GM23338 (cell line): Measurements from ENCODE around the gene CES1. TPM values are rescaled to one million over a fixed set of nuclear protein-coding genes. Genes with fewer than 3 reads are reported as not detected.

Source experiments
- CTCF ChIP-seq, 2 experiments: fragments of 200-600 bp in 1 of 2; sonication (generic) in 1 of 2; conservative IDR thresholded peaks; 2 replicates each; pipeline versions ENCODE4 v1.5.1 to v1.6.1; 2016 to 2017; ENCODE audit warnings: antibody characterized with exemption in 2 of 2, low read depth in 2 of 2, mild to moderate bottlenecking in 2 of 2, moderate library complexity in 1 of 2
- EZH2phosphoT487 ChIP-seq: fragments of 200-600 bp; sonication (generic); IDR thresholded peaks from one replicate; pipeline ENCODE4 v1.8.1; 2018; ENCODE audit warnings: antibody characterized with exemption; ENCODE audit not compliant: unreplicated experiment
- REST ChIP-seq: IDR thresholded peaks from one replicate; pipeline ENCODE4 v1.6.1; 2018; ENCODE audit warnings: antibody characterized with exemption; ENCODE audit not compliant: unreplicated experiment
- ZNF331 ChIP-seq: fragments of 250-450 bp; sonication (Bioruptor Pico); IDR thresholded peaks from 2 replicates; pipeline ENCODE4 v1.5.0; 2020; ENCODE audit warnings: low read depth, mild to moderate bottlenecking, moderate library complexity
- ZNF462 ChIP-seq: fragments of 250-450 bp; sonication (Bioruptor Pico); IDR thresholded peaks from 2 replicates; pipeline ENCODE4 v1.5.0; 2020; ENCODE audit warnings: mild to moderate bottlenecking, moderate library complexity
- polyA plus RNA-seq: library from polyadenylated mRNA; unstranded; fragments of >200 nt; fragmentation: Nextera tagmentation; extraction: Ambion mirVana; gene quantifications from 2 replicates; pipeline ENCODE4 v1.2.1, GENCODE V29; 2016
- total RNA-seq: library from RNA; depleted of rRNA; stranded (reverse); fragments of >200 nt; shearing (Covaris generic); gene quantifications from 2 replicates; pipeline ENCODE4 v1.2.3, GENCODE V29; 2014

CES1 gene
- total and polyA plus RNA-seq, 2 experiments from 2014 or later = 1.5 TPM; not detected in 1

GRCh38 chr16:55828680-55829079 is 4.2 kb downstream of the CES1 start (continued):
- no peak for TF ChIP-seq ZNF462 (CRISPR knock-in tag)
- TF ChIP-seq EZH2phosphoT487 = no peak
- no peak for TF ChIP-seq CTCF (conservative IDR thresholded peaks at IDR 0.05; ENCODE audit: low read depth in 2 of 2)
- no peak for TF ChIP-seq REST
- no peak for TF ChIP-seq ZNF331 (CRISPR knock-in tag)
